GM12878 (cell line): ENCODE results near the gene SLC11A1. TPM values are rescaled to one million over a fixed set of nuclear protein-coding genes. Genes with fewer than 3 reads are reported as not detected.

Experiments
- ATAC-seq: fragments of 200-7000 bp; cut with Tn5 transposase; 3 replicates; pipeline ENCODE4 v1.9.1; 2020; ENCODE audit warnings: mild to moderate bottlenecking, moderate library complexity
- BruUV-seq: library from RNA; stranded (reverse); fragments of 400-500 nt; replicated peaks from 2 replicates; lab custom pipeline; 2021; lab: Mats Ljungman, UMichigan
- CTCF ChIA-PET: fragments of 300-600 bp; sonication (Branson Sonifier 250); formaldehyde crosslinking; extraction: SDS; loops from one replicate; lab custom pipeline; 2021; ENCODE audit warnings: inconsistent platforms; lab: Yijun Ruan, JAX
- POLR2A ChIA-PET: fragments of 350-600 bp; formaldehyde crosslinking; extraction: SDS; loops from one replicate; lab custom pipeline; 2021; ENCODE audit warnings: inconsistent platforms; lab: Charles Lee
- RAD21 ChIA-PET: fragments of 300-600 bp; sonication (Branson Sonifier 250); formaldehyde crosslinking; loops from one replicate; lab custom pipeline; 2023; ENCODE audit warnings: antibody characterized with exemption; ENCODE audit not compliant: unreplicated experiment; lab: Charles Lee
- SMC1A ChIA-PET: fragments of 300-600 bp; sonication (Branson Sonifier 250); formaldehyde crosslinking; loops from one replicate; lab custom pipeline; 2023; ENCODE audit not compliant: unreplicated experiment, uncharacterized antibody; lab: Charles Lee
- DNase-seq: peaks from one replicate; pipeline ENCODE4 v3.0.0-alpha.2; 2011; ENCODE audit warnings: low read depth, low spot score
- FAIRE-seq: peaks from 3 replicates; lab custom pipeline; 2011; peaks lifted over from hg19 to GRCh38; lab: Jason Lieb, UNC
- H2AFZ ChIP-seq: 2 replicates; pipeline ENCODE4 v1.6.0; 2011; ENCODE audit warnings: low read depth, low read length, control low read depth; ENCODE audit not compliant: control insufficient read depth
- H3K27ac ChIP-seq: 2 replicates; pipeline ENCODE4 v1.5.1; 2011; ENCODE audit warnings: control low read depth; ENCODE audit not compliant: control insufficient read depth, insufficient read depth
- H3K27me3 ChIP-seq, 2 experiments: replicated peaks in 1 of 2; 2 replicates each; pipeline versions ENCODE4 v1.6.0 to v1.6.1; 2011; ENCODE audit warnings: low read length in 1 of 2; ENCODE audit not compliant: control insufficient read depth in 2 of 2, insufficient read depth in 2 of 2
- H3K36me3 ChIP-seq, 2 experiments: 2 replicates each; pipeline ENCODE4 v1.5.1; 2011; ENCODE audit warnings: low read length in 1 of 2; ENCODE audit not compliant: control insufficient read depth in 2 of 2, insufficient read depth in 2 of 2
- H3K4me1 ChIP-seq: 2 replicates; pipeline ENCODE4 v1.6.1; 2011; ENCODE audit warnings: mild to moderate bottlenecking, low read length, moderate library complexity, mixed read lengths; ENCODE audit not compliant: control insufficient read depth, insufficient read depth
- H3K4me2 ChIP-seq: 2 replicates; pipeline ENCODE4 v1.6.0; 2011; ENCODE audit warnings: control low read depth; ENCODE audit not compliant: control insufficient read depth, insufficient read depth
- H3K4me3 ChIP-seq: fragments of 200-600 bp; sonication (generic); 2 replicates; pipeline ENCODE4 v1.5.1; 2016
- H3K79me2 ChIP-seq: 2 replicates; pipeline ENCODE4 v1.6.0; 2011; ENCODE audit warnings: low read length; ENCODE audit not compliant: control insufficient read depth, insufficient read depth
- H3K9ac ChIP-seq: 2 replicates; pipeline ENCODE4 v1.8.0; 2011; ENCODE audit warnings: low read length, control low read depth, mixed read lengths; ENCODE audit not compliant: control insufficient read depth, insufficient read depth
- H3K9me3 ChIP-seq: replicated peaks from 3 replicates; pipeline ENCODE4 v1.5.1; 2011; ENCODE audit warnings: mild to moderate bottlenecking, low read length; ENCODE audit not compliant: control insufficient read depth, insufficient read depth
- H4K20me1 ChIP-seq: 2 replicates; pipeline ENCODE4 v1.6.0; 2011; ENCODE audit not compliant: control insufficient read depth, insufficient read depth
- CEBPB ChIP-seq, 2 experiments: fragments of 150-350 bp in 1 of 2; IDR thresholded peaks; 2 replicates each; pipeline ENCODE4 v1.6.1; 2012 to 2014; ENCODE audit warnings: low read depth in 2 of 2, low read length in 2 of 2, borderline replicate concordance in 1 of 2, inconsistent platforms in 1 of 2
- FOXM1 ChIP-seq: IDR thresholded peaks from 2 replicates; pipeline ENCODE4 v1.6.1; 2012; ENCODE audit warnings: low read depth, mild to moderate bottlenecking, inconsistent platforms, low read length, moderate library complexity
- GABPA ChIP-seq: IDR thresholded peaks from 2 replicates; pipeline ENCODE4 v1.6.1; 2014; ENCODE audit warnings: antibody characterized with exemption, low read depth, mild to moderate bottlenecking, inconsistent platforms
- GATAD2B ChIP-seq: fragments of 450-650 bp; conservative IDR thresholded peaks from 2 replicates; pipeline ENCODE4 v1.6.1; 2017; ENCODE audit warnings: low read depth, mild to moderate bottlenecking, moderate library complexity
- HDAC6 ChIP-seq: fragments of 200-600 bp; sonication (generic); IDR thresholded peaks from one replicate; pipeline ENCODE4 v1.8.0; 2017; ENCODE audit warnings: antibody characterized with exemption; ENCODE audit not compliant: unreplicated experiment
- KLF5 ChIP-seq: fragments of 450-650 bp; IDR thresholded peaks from 2 replicates; pipeline ENCODE4 v1.6.1; 2014; ENCODE audit warnings: mild to moderate bottlenecking; ENCODE audit not compliant: partially characterized antibody
- MTA3 ChIP-seq: IDR thresholded peaks from 2 replicates; pipeline ENCODE4 v1.6.1; 2012; ENCODE audit warnings: low read length, inconsistent platforms, borderline replicate concordance
- MYC ChIP-seq: IDR thresholded peaks from 2 replicates; pipeline ENCODE4 v1.6.1; 2011; ENCODE audit warnings: mild to moderate bottlenecking, low read length, moderate library complexity, inconsistent platforms; ENCODE audit not compliant: insufficient read depth, insufficient replicate concordance, insufficient read length, severe bottlenecking
- NFIC ChIP-seq: IDR thresholded peaks from 2 replicates; pipeline ENCODE4 v1.6.1; 2012; ENCODE audit warnings: low read depth, mild to moderate bottlenecking, inconsistent platforms, low read length, moderate library complexity
- NFYB ChIP-seq: IDR thresholded peaks from 2 replicates; pipeline ENCODE4 v1.6.1; 2011; ENCODE audit warnings: low read depth, mild to moderate bottlenecking, low read length, improper control_type of control experiment, moderate library complexity; ENCODE audit not compliant: insufficient read depth
- NR2C1 ChIP-seq: fragments of 450-650 bp; IDR thresholded peaks from 2 replicates; pipeline ENCODE4 v1.6.1; 2017; ENCODE audit warnings: antibody characterized with exemption, mild to moderate bottlenecking, moderate library complexity
- RAD21 ChIP-seq: IDR thresholded peaks from 2 replicates; pipeline ENCODE4 v1.6.1; 2011; ENCODE audit warnings: mild to moderate bottlenecking, low read depth, low read length, moderate library complexity; ENCODE audit not compliant: insufficient read depth
- RAD51 ChIP-seq: fragments of 450-650 bp; IDR thresholded peaks from 2 replicates; pipeline ENCODE4 v1.6.1; 2016; ENCODE audit warnings: moderate library complexity, mild to moderate bottlenecking, inconsistent platforms
- RUNX3 ChIP-seq: IDR thresholded peaks from 2 replicates; pipeline ENCODE4 v1.6.1; 2012; ENCODE audit warnings: low read length, inconsistent platforms
- TARDBP ChIP-seq: IDR thresholded peaks from 2 replicates; pipeline ENCODE4 v1.6.1; 2016; ENCODE audit warnings: borderline replicate concordance
- YY1 ChIP-seq: IDR thresholded peaks from 2 replicates; pipeline ENCODE4 v1.6.1; 2011; ENCODE audit warnings: low read depth, mild to moderate bottlenecking, low read length
- ZBED1 ChIP-seq: IDR thresholded peaks from 2 replicates; pipeline ENCODE4 v1.6.1; 2016; ENCODE audit warnings: borderline replicate concordance
- ZNF207 ChIP-seq: fragments of 450-650 bp; IDR thresholded peaks from 2 replicates; pipeline ENCODE4 v1.6.1; 2014; ENCODE audit warnings: antibody characterized with exemption, mild to moderate bottlenecking, borderline replicate concordance
- WGBS: methylation state at CpG from one replicate; pipeline ENCODE4 v1.1.6; 2016; ENCODE audit warnings: low lambda C conversion rate; ENCODE audit not compliant: insufficient replicate concordance, insufficient coverage; ENCODE audit errors: missing lambda C conversion rate; 5-methylcytosine and 5-hydroxymethylcytosine counted together
- in situ Hi-C: fragments of 300-500 bp; cut with MboI; formaldehyde crosslinking; loops from 9 replicates; pipeline ENCODE4 v1.14.3; 2018; ENCODE audit warnings: mixed read lengths
- intact Hi-C: fragments of 100-400 bp; cut with micrococcal nuclease; formaldehyde crosslinking; loops from one replicate; pipeline ENCODE4 v1.14.2; 2022; ENCODE audit not compliant: unreplicated experiment
- polyA plus RNA-seq, 11 experiments: library from polyadenylated mRNA; depleted of rRNA in 4 of 11; unstranded in 6 of 11; stranded (reverse) in 5 of 11; fragments of >200 nt; fragmentation: Nextera tagmentation in 4 of 11; fragmentation: Illumina TruSeq in 1 of 11; extraction: Ambion mirVana in 4 of 11; extraction: Trizol in 1 of 11; gene quantifications; 1 replicate in 1 of 11; 2 replicates in 10 of 11; pipeline versions ENCODE4 v1.2.1 to v1.2.3, GENCODE V29; 2011 to 2016; ENCODE audit warnings: inconsistent platforms in 2 of 11, missing spikeins in 2 of 11, low read depth in 1 of 11
- total RNA-seq, 4 experiments: library from RNA; depleted of rRNA in 3 of 4; stranded (reverse); fragments of >200 nt in 3 of 4; fragmentation: Illumina TruSeq in 1 of 4; extraction: Trizol in 1 of 4; gene quantifications; 2 replicates each; pipeline versions ENCODE4 v1.2.1 to v1.2.3, GENCODE V29; 2013 to 2021
- TF ChIP-seq, protein P1 (sequence below): IDR thresholded peaks from 2 replicates; pipeline ENCODE4 v1.6.1; 2012; ENCODE audit warnings: low read depth, low read length, improper control_type of control experiment
- TF ChIP-seq, protein P2 (sequence below): fragments of 450-650 bp; formaldehyde crosslinking; IDR thresholded peaks from 2 replicates; pipeline ENCODE4 v1.5.0; 2022; ENCODE audit warnings: mild to moderate bottlenecking, missing genetic modification characterization

SLC11A1 gene
- total and polyA plus RNA-seq, 10 of the 15 experiments (the other 5 are each of a cell fraction or from before 2014, with no cell fraction given), result 0.03 to 0.38 (median 0.12) TPM

DNA sequence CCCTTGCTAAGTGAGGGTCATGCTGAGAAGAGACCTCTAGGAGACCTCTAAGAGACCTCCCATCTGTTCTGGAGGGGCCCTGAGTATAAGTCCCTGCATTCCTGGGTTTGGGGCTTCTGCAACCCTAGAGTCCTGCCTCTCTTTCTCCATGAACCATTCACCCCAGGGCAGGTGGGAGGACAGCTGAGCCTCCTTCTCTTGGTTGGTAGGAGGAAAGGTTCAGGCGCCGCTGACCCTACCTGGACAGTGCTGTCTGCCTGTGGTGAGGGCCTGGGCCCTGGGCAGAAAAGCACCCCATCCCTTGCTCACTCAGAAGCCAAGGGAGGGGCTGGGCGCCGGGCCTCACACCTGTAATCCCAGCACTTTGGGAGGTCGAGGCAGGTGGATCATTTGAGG, 36.2 kb downstream of the SLC11A1 start:
- SMC1A ChIA-PET, result interaction anchor here (1.6 kb wide), 1 partner anchor 11 kb away, joined by 4 read pairs; no protein-coding TSS in a partner anchor
- FAIRE-seq (no peak), ATAC-seq (no peak), DNase-seq (no peak)
- intact Hi-C loops (no loop called here), in situ Hi-C loops (no loop called here)
- CTCF ChIA-PET, result interaction anchor here (1.2 kb wide), 1 partner anchor 12 kb away, joined by 3 read pairs; no protein-coding TSS in a partner anchor
- Histone ChIP-seq H3K36me3 (no peaks in the 10 kb centered on the region), H3K4me2 (no peak overlapping the region), H3K9ac (no peak overlapping the region), H3K9me3 (no peaks in the 10 kb centered on the region), H2AFZ (no peak overlapping the region), H3K79me2 (no peaks in the 10 kb centered on the region), H3K27me3 (no peaks in the 10 kb centered on the region), H3K27ac (no peak overlapping the region), H4K20me1 (no peaks in the 10 kb centered on the region), H3K4me1 (no peaks in the 10 kb centered on the region), H3K4me3 (no peak overlapping the region)
- RAD21 ChIA-PET, result no interaction called here
- POLR2A ChIA-PET, result interaction anchor here (0.7 kb wide), 1 partner anchor 153 kb away, joined by 3 read pairs; no protein-coding TSS in a partner anchor
- 54% methylated on average over 5 of the region's 5 CpGs for WGBS
- no peak for TF ChIP-seq ZBED1
- TF ChIP-seq KLF5, result no peak
- no peak for TF ChIP-seq YY1
- TF ChIP-seq GATAD2B, result no peak
- no peak for TF ChIP-seq FOXM1
- no peak for TF ChIP-seq CEBPB (IDR thresholded peaks at IDR 0.05; ENCODE audit: borderline replicate concordance in 1 of 2, low read depth in 2 of 2, low read length in 2 of 2)
- no peak for TF ChIP-seq HDAC6
- TF ChIP-seq MYC, result no peak
- TF ChIP-seq NFIC, result no peak
- TF ChIP-seq NFYB, result no peak
- no peak for TF ChIP-seq RUNX3
- no peak for TF ChIP-seq RAD51
- TF ChIP-seq GABPA, result no peak
- TF ChIP-seq TARDBP, result no peak
- no peak for TF ChIP-seq NR2C1
- TF ChIP-seq RAD21, result no peak
- TF ChIP-seq, protein P1, sequence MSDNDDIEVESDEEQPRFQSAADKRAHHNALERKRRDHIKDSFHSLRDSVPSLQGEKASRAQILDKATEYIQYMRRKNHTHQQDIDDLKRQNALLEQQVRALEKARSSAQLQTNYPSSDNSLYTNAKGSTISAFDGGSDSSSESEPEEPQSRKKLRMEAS, result no peak
- TF ChIP-seq, protein P2, sequence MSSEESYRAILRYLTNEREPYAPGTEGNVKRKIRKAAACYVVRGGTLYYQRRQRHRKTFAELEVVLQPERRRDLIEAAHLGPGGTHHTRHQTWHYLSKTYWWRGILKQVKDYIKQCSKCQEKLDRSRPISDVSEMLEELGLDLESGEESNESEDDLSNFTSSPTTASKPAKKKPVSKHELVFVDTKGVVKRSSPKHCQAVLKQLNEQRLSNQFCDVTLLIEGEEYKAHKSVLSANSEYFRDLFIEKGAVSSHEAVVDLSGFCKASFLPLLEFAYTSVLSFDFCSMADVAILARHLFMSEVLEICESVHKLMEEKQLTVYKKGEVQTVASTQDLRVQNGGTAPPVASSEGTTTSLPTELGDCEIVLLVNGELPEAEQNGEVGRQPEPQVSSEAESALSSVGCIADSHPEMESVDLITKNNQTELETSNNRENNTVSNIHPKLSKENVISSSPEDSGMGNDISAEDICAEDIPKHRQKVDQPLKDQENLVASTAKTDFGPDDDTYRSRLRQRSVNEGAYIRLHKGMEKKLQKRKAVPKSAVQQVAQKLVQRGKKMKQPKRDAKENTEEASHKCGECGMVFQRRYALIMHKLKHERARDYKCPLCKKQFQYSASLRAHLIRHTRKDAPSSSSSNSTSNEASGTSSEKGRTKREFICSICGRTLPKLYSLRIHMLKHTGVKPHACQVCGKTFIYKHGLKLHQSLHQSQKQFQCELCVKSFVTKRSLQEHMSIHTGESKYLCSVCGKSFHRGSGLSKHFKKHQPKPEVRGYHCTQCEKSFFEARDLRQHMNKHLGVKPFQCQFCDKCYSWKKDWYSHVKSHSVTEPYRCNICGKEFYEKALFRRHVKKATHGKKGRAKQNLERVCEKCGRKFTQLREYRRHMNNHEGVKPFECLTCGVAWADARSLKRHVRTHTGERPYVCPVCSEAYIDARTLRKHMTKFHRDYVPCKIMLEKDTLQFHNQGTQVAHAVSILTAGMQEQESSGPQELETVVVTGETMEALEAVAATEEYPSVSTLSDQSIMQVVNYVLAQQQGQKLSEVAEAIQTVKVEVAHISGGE (CRISPR knock-in tag), result no peak
- no peak for TF ChIP-seq ZNF207
- no peak for TF ChIP-seq MTA3
- no TSS peak for BruUV-seq
